ENCODE measurements around the gene SYNCRIP.

GRCh38 chr6:85675030-85675819, 32.5 kb upstream of the SYNCRIP start:
- TF ChIP-seq YY1 (IDR thresholded peaks at IDR 0.05; ENCODE audit: insufficient read depth, insufficient replicate concordance, low read depth, low read length) (no peak), ATF2 (CRISPR knock-in tag; IDR thresholded peaks at IDR 0.05) (no peak), PLSCR1 (CRISPR knock-in tag; IDR thresholded peaks at IDR 0.05; ENCODE audit: borderline replicate concordance) (no peak), POLR2AphosphoS5 (IDR thresholded peaks at IDR 0.05; ENCODE audit: low read depth, low read length) (no peak; the same call in 1 of the 2 replicates), FOSL1 (CRISPR knock-in tag; IDR thresholded peaks at IDR 0.05; ENCODE audit: borderline replicate concordance) (no peak), CTCF (CRISPR knock-in tag; IDR thresholded peaks at IDR 0.05) (no peak), ZBTB33 (CRISPR knock-in tag; IDR thresholded peaks at IDR 0.05) (no peak), ARID3A (IDR thresholded peaks at IDR 0.05; ENCODE audit: low read depth, low read length) (no peak), MAX (IDR thresholded peaks at IDR 0.05) (no peak), TP53 (CRISPR knock-in tag; conservative IDR thresholded peaks at IDR 0.05) (no peak), PAF1 (CRISPR knock-in tag; IDR thresholded peaks at IDR 0.05) (no peak)

All from HepG2 (cell line).